Kidney epithelial cell (primary cell): ENCODE results near the gene RCAN3. TPM values are rescaled to one million over a fixed set of nuclear protein-coding genes. Genes with fewer than 3 reads are reported as not detected.
"Not testable (repeated sequence)": the region's sequence is repeated elsewhere in the genome, so short reads cannot be mapped to it uniquely, and the experiment has no call there.

Source experiments
- DNase-seq: peaks from one replicate; pipeline ENCODE4 v3.0.0-alpha.2; 2010; ENCODE audit warnings: low read depth
- H3K27me3 ChIP-seq: 2 replicates; pipeline ENCODE4 v1.6.0; 2011; ENCODE audit warnings: low read length; ENCODE audit not compliant: control insufficient read depth, insufficient read depth
- H3K36me3 ChIP-seq: 2 replicates; pipeline ENCODE4 v1.5.1; 2011; ENCODE audit warnings: low read length; ENCODE audit not compliant: control insufficient read depth, insufficient read depth
- H3K4me3 ChIP-seq: 2 replicates; pipeline ENCODE4 v1.5.1; 2011; ENCODE audit warnings: low read depth, mild to moderate bottlenecking, control low read depth, low read length
- total RNA-seq: library from RNA; depleted of rRNA; stranded (reverse); fragments of >200 nt; gene quantifications from 2 replicates; pipeline ENCODE4 v1.2.3, GENCODE V29; 2015
- TF ChIP-seq, protein P1 (sequence below): IDR thresholded peaks from 2 replicates; pipeline ENCODE4 v1.5.1; 2011; ENCODE audit warnings: mild to moderate bottlenecking, moderate library complexity, low read length, control low read depth, inconsistent platforms; ENCODE audit not compliant: insufficient read depth, poor library complexity, severe bottlenecking

RCAN3 gene
- total RNA-seq, 1 donor from 2014 or later, result 24.4 TPM

DNA sequence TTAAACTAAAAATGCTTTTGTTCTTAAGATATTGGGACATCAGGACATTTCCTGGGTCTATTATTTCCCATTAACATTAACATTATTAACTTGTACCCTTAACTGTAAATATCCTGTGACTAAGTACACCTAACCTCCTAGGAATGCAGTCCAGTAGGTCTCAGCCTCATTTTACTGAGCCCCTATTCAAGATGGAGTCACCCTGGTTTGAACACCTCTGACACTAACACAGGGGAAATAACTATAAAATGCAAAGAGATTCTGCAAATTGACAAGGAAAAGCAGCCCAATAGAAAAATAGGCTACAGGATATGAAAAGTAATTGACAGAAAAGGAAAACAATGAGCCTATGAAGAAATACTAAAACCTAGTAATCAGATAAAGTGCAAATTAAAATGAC, 41.6 kb downstream of the RCAN3 start:
- DNase-seq, result peak; percentile 35
- TF ChIP-seq, protein P1, sequence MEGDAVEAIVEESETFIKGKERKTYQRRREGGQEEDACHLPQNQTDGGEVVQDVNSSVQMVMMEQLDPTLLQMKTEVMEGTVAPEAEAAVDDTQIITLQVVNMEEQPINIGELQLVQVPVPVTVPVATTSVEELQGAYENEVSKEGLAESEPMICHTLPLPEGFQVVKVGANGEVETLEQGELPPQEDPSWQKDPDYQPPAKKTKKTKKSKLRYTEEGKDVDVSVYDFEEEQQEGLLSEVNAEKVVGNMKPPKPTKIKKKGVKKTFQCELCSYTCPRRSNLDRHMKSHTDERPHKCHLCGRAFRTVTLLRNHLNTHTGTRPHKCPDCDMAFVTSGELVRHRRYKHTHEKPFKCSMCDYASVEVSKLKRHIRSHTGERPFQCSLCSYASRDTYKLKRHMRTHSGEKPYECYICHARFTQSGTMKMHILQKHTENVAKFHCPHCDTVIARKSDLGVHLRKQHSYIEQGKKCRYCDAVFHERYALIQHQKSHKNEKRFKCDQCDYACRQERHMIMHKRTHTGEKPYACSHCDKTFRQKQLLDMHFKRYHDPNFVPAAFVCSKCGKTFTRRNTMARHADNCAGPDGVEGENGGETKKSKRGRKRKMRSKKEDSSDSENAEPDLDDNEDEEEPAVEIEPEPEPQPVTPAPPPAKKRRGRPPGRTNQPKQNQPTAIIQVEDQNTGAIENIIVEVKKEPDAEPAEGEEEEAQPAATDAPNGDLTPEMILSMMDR, result no peak
- Histone ChIP-seq H3K27me3 (no peaks in the 10 kb centered on the region), H3K4me3 (no peak overlapping the region), H3K36me3 (no peaks in the 10 kb centered on the region)

DNA sequence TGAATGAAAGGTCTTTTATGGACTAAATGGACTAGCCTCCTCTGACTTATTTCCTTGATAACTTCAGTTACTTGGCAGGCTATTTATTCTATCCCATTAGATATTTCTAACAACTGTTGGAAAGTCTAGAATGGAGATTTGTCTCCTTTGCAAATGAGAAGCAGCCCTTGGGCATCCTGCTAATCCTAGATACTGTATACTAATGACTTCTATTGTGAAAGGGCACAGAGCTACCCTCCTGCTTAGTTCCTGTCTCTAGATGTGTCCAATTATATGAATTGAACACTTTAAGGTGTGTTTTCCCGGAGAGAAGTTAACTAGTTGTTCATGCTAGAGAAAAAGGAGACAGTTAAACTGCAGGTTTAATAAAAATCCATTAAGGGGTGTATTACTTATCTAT, 43.0 kb downstream of the RCAN3 start:
- no peak overlapping the region for H3K4me3 ChIP-seq
- TF ChIP-seq, protein P1, result no peak
- H3K27me3 ChIP-seq, result no peaks in the 10 kb centered on the region
- H3K36me3 ChIP-seq, result no peaks in the 10 kb centered on the region
- DNase-seq, result no peak

DNA sequence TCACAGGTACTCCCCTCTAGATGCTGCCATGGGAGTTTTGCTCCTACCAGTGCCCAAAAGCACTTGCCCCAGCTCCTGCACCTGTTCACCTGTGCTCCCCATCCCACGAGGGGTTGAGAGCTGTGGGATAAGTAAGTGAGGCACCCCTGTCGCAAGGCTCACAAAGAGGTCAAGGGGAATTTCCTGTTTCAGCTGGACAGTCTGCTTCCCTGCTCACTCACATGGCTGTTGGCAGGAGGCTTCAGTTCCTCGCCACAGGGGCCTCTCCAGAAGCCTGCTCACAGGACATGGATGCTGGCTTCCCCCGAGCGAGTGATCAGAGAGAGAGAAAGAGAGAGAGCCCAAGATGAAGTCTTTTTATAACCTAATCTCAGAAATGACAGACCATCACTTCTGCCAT, 44.6 kb downstream of the RCAN3 start:
- Histone ChIP-seq H3K27me3 (no peaks in the 10 kb centered on the region), H3K36me3 (no peaks in the 10 kb centered on the region), H3K4me3 (no peak overlapping the region)
- TF ChIP-seq, protein P1, result no peak
- no peak for DNase-seq

DNA sequence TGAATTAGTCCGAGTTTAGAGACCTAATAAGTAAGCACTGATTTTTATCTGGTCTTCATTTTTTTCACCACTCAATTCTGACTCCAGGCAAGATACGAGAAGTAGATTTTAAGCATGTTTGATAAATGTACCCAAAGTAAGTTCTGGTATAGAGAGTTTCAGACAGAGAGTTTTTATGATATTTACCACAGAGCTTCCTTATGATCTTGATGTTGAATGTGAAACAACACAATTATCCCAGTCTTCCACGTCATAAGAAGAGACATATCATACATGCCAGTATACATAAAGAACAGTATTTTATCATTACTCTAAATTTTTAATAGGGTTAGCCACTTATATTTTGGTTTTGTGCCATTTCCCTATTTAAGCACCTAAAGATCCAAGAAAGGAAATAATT, 45.4 kb downstream of the RCAN3 start:
- TF ChIP-seq, protein P1, result no peak
- Histone ChIP-seq H3K27me3 (no peaks in the 10 kb centered on the region), H3K4me3 (no peak overlapping the region), H3K36me3 (no peaks in the 10 kb centered on the region)
- DNase-seq, result no peak

DNA sequence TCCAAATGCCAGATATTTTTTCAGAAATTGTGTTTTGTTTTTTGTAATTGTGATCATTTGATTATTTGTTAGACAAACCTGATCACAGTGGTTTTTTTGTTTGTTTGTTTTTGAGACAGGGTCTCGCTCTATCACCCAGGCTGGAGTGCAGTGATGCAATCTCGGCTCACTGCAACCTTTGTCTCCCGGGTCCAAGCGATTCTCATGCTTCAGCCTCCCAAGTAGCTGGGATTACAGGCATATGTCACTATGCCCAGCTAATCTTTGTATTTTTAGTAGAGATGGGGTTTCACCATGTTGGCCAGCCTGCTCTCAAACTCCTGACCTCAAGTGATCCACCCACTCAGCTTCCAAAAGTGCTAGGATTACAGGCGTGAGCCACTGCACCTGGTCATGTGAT, 46.6 kb downstream of the RCAN3 start:
- not testable (repeated sequence) for DNase-seq, H3K27me3 ChIP-seq, H3K4me3 ChIP-seq, H3K36me3 ChIP-seq

DNA sequence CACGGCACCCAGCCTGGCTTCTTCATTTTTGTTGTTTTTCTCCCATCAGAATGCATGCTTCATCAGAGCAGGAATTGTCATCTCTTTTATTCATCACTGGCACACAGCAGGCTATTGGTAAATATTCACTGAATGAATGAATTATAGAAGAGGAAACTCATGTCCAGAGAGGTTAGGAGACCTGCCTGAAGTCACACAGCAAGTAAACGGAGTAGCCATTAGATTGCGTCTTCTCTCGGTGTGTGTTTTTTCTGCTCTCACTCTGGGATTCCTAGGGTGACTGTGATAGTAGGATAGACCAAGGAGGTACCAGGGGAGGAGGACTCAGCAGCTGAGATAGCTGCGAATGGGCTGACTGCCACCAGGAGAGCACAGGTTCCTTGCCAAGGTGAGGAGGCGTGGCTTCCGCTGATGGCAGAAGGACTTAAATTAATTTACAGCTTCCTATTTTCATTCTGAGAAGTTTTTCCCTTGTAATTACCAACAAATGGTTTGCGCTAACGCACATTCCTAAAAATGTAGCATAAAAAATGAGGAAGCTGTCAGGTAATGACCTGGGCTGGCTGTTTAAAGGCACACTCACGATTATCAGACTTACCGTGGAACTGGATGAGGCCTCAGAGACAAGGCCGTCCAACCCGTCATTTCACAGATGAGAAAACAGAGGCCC, 48.8 kb downstream of the RCAN3 start:
- no peak for DNase-seq
- no peaks in the 10 kb centered on the region for H3K27me3 ChIP-seq
- no peak overlapping the region for H3K4me3 ChIP-seq
- no peaks in the 10 kb centered on the region for H3K36me3 ChIP-seq
- TF ChIP-seq, protein P1, result no peak
